HG02759 (cell line): ENCODE results near the gene DUXB.

Experiments
- ATAC-seq: cut with Tn5 transposase; IDR thresholded peaks from one replicate; pipeline ENCODE4 v1.9.1; 2021; ENCODE audit warnings: mild to moderate bottlenecking, moderate library complexity; ENCODE audit not compliant: unreplicated experiment

The DUXB gene

GRCh38 chr16:75660726-75661302, 40.4 kb downstream of the DUXB start:
- ATAC-seq, result no peak

GRCh38 chr16:75660321-75660720, 40.9 kb downstream of the DUXB start:
- ATAC-seq, result no peak

GRCh38 chr16:75658175-75658574, 43.1 kb downstream of the DUXB start:
- ATAC-seq, result no peak

- no peak for ATAC-seq
Measured at GRCh38 chr16:75653922-75654321, 47.3 kb downstream of the DUXB start.

GRCh38 chr16:75648265-75649076, 52.8 kb downstream of the DUXB start:
- peak; percentile 36 for ATAC-seq

- ATAC-seq, result peak; percentile 84
Measured at GRCh38 chr16:75647492-75648264, 53.6 kb downstream of the DUXB start, which contains the start of the genes KARS1 and TERF2IP. Gene KARS1, minus strand, starts transcription at chr16:75647665. Its CDS starts 26 bp downstream, at chr16:75647639. Gene TERF2IP, plus strand, starts transcription at chr16:75647773. Its CDS starts 110 bp downstream, at chr16:75647883.

- ATAC-seq, result peak; percentile 25
Measured at GRCh38 chr16:75647112-75647491, 54.2 kb downstream of the DUXB start.

GRCh38 chr16:75644240-75645012, 56.8 kb downstream of the DUXB start:
- ATAC-seq, result no peak
